GM19328 (cell line): ENCODE measurements around the gene ARHGEF28.

Experiments used
- ATAC-seq: cut with Tn5 transposase; IDR thresholded peaks from one replicate; pipeline ENCODE4 v1.9.1; 2021; ENCODE audit warnings: mild to moderate bottlenecking, moderate library complexity; ENCODE audit not compliant: unreplicated experiment

ARHGEF28 gene

DNA sequence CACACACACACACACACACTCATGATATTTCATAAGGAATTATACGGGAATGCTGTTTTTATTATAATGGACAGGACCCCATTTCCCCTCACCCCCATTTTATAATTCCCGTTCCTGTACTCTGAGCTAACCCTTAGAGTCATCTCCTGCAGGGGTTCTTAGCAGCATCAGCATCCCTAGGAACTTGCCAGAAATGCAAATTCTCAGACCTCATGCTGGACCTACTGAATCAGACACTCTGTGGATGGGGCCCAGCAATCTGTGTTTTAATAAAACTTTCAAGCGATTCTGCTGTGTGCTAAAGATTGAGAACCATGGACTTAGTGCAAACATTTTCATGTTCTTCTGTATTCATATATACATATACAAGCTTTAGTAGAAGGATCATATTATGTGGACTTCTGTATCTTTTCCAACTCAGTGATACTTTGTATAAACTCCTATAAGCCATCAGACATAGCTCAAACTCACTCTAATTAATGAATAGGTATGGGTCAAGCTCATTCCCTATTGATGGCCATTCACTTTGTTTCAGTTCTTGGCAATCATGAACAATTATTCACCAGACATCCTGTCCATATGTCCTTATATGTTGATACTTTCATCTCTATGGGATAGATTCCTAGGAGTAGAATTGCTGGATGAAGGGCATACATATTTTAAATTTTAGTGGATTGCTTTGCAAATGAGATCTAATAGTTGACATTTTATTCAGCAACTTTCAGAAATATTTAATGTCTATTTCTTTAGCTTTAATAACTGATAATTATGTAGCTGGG, 65.5 kb downstream of the ARHGEF28 start:
- no peak for ATAC-seq

DNA sequence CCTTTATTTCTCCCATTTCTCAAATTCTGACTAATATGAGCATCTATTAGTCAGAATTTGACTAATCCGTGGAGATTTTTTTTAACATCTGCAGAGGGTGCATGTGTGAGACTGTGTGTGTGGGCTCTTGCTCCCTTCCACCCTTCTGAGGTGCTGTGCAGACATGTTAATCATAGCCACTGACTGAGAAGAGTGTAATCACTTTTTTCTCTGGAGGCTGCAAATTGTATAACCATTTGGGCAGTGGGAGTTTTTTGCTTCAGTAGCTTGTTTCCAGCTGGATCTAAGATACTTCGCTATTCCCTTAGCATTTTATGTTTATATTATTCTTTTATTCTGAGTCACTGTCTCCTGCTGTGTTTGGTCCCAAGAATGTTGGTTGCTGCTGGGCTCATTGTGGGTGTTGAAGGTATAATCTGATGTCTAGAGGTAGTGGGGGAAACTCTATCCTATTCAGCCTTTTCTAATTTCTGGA, 66.2 kb downstream of the ARHGEF28 start:
- no peak for ATAC-seq

DNA sequence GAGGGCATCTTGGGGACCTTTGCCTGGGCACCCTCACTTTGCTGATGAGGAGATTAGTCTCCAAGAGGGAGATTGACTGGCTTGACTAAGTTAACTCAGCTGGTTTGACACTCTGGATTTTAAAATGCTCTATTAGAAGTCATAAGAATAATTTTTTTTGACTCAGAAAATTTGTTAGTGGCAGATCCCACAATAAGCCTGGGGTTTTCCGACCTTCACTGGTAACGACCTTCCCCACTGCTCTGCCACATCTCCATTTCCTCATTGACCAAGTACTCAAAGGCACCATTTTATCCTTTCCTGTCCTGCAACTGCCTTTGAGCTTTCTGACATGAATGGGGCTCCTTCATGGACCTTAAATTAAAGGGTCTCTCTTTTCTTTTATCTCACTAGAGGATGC, 67.0 kb downstream of the ARHGEF28 start:
- ATAC-seq, result no peak

DNA sequence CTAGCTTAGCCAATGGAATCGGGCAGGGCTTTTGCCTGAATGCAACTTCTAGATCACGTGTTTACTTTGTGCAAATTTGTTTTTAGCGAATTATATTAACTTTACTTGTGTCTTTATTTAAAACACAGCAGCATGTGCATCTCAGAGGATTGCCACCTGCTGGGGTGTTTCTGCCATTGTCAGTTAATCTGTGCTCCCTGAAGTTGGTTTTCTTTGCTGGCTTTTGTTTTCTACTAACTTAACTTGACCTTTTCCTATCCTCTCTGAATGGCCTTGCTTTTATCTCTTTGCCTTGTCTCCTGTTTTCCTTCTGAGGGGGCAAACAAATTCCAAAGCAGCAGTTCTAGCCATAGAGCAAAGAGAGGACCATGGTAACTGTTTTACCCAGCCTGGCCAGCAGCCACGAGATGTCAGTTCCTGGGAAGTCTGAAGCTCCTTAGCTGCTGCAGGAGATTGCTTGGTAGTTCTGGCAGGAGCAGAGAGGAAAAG, 67.6 kb downstream of the ARHGEF28 start:
- no peak for ATAC-seq

DNA sequence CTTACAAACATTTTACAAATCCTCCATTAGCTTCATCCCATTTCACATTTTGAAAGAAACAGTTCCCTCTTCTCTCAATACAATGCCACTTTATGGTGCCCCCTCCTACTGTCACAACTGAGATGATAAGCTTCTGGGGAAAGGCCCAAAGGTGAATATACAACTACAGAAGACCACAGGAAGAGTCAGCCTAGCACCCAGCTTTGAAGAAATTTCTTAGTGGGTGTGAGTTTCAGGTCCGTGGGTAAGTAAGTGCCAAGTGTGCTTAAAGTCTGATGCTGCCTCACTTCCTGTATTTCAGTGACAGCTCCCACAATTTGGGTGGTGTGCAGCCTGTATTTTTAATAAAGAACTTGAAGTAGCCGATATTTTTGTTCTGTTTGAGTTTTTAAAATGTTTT, 68.1 kb downstream of the ARHGEF28 start:
- peak; percentile 50 for ATAC-seq

DNA sequence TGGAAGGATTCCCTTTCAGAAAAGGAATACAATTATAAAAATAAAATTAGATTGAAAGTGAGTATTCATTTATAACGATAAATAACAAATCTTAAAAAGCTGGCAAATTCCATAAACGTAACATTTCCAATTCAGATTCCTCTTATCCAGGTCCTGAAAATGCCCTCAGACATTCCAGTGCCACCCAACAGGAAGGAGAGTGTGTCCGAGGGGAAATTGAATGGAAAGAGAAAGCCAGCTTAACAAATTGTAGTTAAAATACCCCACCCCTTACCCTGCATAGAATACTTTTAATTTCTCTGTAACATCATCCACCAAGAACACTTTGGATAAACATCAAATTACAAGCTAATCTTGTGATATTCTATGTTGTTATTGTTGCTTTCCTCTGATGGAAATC, 72.0 kb downstream of the ARHGEF28 start:
- ATAC-seq, result no peak

DNA sequence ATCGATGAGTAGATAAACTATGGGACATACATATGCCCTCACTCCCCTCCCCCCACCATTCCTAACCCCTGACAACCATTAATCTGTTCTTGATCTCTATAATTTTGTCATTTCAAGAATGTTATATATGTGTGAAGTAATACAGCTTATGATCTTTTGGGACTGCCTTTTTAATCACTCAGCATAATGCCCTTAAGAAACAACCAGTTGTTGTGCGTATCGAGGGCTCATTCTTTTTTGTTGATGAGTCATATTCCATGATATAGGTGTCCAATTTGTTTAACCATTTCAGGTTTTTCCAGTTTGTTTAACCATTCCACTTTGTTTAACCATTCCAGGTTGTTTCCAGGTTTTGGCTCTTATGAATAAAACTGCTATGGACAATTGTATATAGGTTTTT, 75.6 kb downstream of the ARHGEF28 start:
- no peak for ATAC-seq

DNA sequence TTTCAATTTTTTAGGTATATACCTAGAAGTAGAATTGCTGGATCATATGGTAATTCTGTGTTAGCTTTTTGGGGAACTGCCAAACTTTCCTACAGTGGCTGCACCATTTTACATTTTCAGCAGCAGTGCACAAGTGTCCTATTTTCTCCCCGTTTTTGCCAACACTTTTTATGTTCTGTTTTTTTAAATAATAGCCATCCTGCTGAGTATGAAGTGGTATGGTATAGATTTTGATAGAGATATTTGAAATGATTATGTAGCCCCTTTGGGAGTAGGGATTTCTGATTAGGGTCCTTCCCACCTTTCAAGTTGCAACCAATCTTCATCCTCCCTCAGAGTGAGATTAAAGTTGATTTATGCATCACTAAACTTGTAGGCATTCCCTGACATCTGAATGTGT, 76.5 kb downstream of the ARHGEF28 start:
- ATAC-seq, result no peak

DNA sequence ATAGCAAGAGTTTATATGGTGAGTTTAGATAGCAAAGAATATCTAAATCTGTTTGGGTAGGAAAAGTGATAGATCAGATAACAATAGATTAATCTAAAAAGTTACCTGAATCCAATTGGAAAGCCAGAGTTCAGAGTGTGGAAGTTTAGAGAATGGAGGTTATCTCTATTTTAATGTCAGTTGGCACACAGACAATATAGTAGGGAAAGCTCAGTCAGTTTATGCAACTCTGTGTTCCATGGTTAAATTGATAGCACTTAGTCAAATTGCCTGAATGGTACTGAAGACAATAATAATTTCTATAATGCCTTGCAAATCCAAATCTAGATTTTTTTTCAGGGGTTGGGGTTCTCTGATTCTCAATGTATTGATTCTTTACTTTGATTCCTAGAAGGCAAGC, 77.0 kb downstream of the ARHGEF28 start:
- ATAC-seq, result no peak

DNA sequence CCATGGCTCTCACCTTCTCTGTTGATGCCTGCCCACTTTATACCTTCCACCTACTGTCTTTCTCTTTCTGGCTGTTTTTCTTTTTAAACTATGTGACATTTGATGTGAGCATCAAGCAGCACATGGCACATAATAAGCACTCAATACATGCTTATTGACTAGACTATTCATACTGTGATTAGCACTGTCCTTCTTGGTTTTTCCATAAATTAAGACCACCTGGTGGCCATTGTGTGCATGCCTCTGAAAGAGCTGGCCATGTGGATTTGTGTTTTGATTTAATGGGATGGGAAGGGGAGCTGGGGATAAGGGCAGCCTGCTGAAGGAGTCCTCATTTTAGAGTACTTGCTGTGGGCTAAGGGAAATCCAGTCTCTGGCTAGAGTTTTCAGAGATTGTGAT, 79.4 kb downstream of the ARHGEF28 start:
- no peak for ATAC-seq

DNA sequence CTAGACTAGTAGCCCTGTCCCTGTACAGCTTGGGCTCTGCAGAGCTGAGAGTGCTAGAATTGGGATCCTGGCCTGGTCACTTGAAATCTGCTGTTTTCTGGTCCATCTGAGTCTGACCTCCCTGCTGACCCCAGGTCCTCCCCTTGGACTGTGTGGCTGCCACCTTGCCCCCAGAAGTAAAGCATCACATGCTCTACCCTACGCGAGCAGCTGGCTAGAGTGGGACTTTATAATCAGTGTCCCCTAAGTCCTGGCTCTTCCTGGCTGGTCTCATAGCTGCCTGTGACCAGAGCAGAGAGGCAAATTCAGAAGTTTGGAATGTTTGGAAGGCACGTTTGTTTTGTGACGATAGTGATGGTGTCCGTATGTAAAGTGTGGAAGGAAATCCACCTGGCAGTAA, 81.0 kb downstream of the ARHGEF28 start:
- no peak for ATAC-seq

DNA sequence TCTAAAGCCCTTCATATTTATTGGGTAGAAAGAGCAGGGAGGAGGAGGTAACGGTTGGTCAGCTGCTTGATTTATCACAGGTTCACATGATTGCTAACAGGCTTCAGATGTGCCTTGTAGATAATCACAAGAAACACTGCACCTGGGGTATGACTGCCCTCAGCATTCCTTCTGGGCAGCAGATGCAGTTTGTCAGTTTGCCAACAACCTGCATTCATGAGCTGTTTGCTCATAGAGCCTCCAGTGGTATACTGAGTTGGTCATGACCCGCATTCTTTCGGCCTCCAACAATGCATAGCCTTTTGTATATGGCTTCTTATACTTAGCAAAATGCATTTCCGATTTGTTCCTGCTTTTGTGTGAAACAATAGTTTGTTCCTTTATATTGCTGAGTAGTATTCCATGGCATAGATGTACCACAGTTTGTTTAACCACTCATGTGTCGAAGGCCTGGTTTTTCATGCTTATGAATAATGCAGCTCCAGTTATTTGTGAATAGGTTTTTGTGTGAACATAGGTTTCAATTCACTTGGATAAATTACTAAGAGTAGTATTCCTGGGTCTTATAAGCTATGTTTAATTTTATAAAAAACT, 83.6 kb downstream of the ARHGEF28 start:
- ATAC-seq, result no peak

DNA sequence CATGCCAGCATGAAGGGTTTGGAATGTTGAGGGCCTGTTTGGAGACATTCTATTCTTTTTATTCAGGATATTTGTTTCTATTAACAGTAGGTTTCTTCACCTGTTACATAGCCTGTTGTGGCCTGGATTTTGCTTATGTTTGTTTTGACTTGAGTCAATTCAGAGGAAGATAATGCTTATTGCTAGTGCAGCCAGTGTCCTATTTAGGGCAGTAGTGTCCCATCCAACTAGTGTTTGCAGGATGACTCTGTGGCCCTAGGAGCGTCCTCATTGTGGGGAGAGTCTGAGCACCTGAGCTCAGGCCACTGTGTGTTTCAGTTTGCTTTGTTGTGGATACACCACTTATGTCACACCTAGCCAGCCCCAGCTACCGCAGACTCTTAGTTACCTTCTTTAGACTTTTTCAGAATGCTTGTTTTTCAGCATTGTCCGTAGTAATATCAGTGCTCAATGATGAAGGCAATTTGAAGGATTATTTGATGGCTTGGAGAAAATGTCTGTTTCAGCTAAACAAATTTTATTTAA, 90.3 kb downstream of the ARHGEF28 start:
- no peak for ATAC-seq

DNA sequence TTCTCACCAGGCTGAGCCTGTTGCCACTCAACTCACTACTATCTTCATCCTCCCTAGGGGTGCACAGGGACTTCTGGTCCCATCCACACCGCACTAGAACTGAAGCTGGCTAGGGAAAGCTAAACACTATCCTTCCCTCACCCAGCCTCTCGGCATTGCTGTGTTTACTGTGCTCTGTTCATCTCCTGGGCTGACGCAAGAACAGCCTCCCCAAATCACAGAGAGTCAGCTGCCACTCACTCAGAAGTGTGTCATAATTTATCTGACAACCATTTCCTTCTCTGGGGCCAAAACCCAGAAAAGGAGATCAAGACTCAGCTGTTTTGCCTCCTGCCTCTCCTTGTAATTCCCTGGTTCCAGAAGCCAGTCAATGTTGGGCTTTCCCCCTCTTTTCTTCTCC, 92.8 kb downstream of the ARHGEF28 start:
- ATAC-seq, result no peak

DNA sequence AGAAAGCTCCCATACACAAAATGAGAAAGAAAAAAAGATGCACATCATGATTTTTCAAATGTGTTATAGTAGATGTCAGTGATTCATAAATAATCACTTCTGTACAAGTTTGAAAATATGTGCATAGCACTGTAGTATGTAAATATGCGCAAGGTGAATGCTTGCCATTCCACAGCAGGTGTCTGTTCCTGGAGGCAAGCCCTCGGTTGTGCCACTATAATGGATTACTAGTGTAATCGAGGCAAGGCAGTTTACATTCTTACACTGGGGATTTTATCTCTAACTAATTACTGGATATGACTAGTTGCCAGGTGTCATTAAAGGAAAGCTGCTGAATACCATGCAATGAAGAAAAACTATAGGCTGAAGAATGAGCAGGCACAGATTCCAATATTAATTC, 93.6 kb downstream of the ARHGEF28 start:
- no peak for ATAC-seq

DNA sequence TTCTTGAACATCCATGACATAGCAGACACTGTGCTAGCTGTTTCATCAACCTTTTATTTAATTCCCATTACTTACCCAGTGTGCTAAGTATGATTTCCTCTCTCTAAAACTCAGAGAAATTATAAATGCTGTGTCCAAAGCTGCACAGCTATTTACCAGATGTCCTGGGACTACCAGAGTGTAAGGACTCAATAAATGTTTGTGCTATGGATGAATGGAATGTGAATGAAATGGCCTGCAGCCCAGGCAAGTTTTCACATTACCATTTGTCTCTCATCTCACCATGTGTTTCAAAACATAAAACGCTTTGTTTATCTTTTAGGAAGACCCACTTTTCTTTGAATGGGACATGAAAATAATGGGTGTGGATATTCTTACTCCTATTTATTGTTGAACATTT, 96.2 kb downstream of the ARHGEF28 start:
- ATAC-seq, result no peak

DNA sequence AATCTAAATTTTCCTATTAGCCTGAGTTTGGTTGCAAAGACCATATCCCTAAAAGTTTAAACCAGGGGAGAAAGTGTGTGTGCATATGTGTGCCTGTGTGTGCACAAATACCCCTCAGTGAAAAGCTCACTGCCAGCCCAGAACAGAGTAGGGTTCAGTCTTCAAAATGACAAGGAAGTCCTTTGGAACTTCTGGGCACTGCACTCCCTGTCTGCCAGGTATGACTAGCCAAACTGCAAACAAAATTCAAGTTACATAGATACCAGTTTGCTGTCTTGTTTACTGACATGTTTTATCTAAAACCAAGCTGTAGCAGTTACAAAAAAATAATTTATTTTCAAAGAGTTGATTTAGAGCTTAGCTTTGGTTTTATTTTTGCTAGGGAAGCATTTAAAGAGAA, 100.1 kb downstream of the ARHGEF28 start:
- ATAC-seq, result no peak

DNA sequence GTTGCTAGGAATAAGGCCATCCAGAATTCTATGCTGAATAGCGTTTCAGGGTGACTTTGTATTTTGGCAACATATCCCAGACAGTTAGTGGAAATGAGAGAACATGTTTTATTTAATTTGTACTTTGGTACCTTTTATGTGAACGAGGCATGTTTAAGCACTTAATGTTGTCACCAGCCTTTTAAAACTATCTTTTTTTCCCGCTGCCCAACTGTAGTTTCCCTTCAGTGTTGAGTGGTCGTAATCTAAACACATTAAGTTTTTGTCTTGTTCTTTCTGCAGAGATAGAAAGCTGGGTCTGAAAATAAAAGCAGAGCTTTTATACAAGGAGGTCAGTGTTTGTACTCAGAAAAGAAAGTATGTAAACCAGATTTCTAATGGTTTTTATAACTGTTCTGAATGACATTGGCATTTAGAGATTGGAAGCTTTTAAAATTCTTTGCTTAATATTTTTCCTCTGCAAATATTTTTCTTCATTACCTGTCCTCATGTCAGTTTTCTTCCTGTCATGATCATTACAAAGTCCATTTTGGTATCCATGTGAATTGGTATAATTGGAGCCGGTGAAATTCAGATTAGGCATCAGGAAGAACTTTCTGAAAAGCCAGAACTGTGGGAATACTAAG, 100.7 kb downstream of the ARHGEF28 start:
- ATAC-seq, result no peak

DNA sequence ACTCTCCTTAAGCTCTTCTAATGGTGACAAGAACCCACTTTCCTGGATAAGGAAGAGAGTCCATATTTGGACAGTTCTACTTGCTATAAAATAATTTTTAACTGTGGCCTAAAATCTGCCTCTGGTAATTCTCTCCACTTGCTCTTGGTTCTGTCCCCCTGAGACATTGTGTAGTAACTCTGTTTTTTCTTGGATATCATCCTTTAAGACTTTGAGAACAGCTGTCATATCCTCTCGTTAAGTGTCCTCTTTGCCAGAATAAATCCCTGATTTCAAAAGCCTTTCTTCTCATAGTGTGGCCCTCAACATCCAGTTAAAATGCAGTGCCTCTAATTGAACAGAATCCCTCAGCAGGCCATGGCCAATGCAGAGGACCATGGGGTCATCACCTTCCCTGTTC, 101.5 kb downstream of the ARHGEF28 start:
- ATAC-seq, result no peak

DNA sequence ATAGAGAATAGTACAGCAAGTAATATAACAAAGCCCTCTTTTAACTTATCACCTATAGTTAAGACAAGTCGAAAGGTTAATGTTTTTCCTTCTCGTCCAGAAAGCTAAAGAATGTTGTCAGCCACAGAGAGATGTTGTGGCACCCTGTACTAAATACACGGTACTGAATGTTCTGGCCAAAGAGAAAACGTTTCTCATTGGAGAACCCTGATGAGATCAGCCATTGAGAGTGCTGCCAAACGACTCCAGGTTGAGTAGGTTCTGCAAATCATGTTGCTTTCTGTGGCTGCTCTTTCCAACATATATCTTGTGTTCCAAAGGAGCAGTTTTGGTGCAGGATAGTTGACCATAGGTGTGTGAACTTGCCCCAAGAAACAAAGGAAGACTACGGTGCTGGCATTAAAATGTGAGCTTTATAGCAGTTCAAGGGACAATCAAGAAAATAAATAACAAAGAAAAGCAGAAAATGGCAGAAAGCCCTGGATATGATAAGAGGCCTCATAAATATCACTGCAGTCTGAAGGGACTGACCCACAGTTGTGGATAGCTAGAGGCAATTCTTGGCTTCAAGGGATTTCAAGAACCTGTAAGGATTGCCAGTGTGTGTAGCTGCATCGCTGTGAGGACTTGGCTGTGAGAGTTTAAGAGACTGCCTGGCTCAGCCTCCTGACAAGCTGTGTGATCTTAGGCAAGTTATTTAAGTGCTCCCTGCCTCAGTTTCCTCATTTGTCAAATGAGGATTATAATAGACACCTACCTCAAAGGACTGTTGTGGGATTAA, 102.7 kb downstream of the ARHGEF28 start:
- no peak for ATAC-seq

DNA sequence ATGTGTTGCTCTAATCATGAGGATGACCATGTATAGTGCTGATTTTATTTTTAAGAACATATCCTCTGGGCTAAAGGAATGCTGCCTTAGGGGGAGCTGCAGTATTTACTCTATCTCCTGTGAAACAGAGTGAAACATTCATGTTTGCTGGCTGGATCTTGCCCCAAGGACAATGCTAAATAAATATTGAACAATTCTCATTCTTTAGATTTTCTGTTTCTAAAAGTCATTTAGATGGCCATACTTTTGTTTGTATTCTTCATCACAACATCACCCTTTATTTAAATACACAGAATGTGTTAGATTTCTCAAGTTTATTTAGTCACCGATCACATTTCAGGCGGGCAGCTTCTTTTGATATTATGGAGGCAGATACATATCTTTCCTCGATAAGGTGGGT, 103.3 kb downstream of the ARHGEF28 start:
- ATAC-seq, result no peak
